GM12891 (cell line): ENCODE measurements around the gene PRPF6.

Experiments
- DNase-seq: peaks from one replicate; pipeline ENCODE4 v3.0.0; 2011; ENCODE audit warnings: low spot score; ENCODE audit not compliant: insufficient read length
- FAIRE-seq: peaks from 2 replicates; lab custom pipeline; 2011; peaks lifted over from hg19 to GRCh38; lab: Jason Lieb, UNC
- PAX5 ChIP-seq: IDR thresholded peaks from 2 replicates; pipeline ENCODE4 v1.6.1; 2011; ENCODE audit warnings: low read length, moderate library complexity, mild to moderate bottlenecking; ENCODE audit not compliant: insufficient read depth, severe bottlenecking
- POLR2A ChIP-seq: IDR thresholded peaks from 2 replicates; pipeline ENCODE4 v1.6.1; 2011; ENCODE audit warnings: low read depth, low read length, control low read depth
- POLR2AphosphoS5 ChIP-seq: IDR thresholded peaks from 2 replicates; pipeline ENCODE4 v1.6.1; 2011; ENCODE audit warnings: low read depth, low read length, control low read depth
- POU2F2 ChIP-seq: IDR thresholded peaks from 2 replicates; pipeline ENCODE4 v1.6.1; 2011; ENCODE audit warnings: low read depth, mild to moderate bottlenecking, control low read depth, low read length, moderate library complexity
- SPI1 ChIP-seq: IDR thresholded peaks from 2 replicates; pipeline ENCODE4 v1.6.1; 2011; ENCODE audit warnings: low read depth, low read length, control low read depth
- TAF1 ChIP-seq: IDR thresholded peaks from 2 replicates; pipeline ENCODE4 v1.6.1; 2011; ENCODE audit warnings: low read depth, low read length, control low read depth

Gene PRPF6

DNA sequence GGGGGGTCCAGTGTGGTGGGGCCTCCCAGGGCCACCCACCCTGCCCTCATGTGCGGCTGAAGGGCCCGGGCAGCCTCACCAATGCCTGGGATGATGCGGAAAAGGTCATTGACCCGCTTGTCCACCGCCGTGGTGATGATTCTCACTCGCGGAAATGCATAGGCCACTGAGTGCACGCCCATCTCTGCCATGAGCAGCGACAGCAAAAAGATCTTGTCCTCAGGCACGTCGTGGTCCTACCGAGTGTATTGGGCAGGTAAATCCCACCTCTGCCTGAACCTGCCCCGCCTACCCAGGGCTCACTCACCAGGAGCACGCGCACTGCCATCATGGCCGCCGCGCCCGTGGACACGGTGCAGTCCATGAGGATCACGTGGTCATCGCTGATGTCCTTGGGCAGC is 40.9 kb upstream of the PRPF6 start:
- TF ChIP-seq PAX5, result no peak
- TF ChIP-seq POLR2AphosphoS5, result no peak
- no peak for TF ChIP-seq POLR2A
- TF ChIP-seq SPI1, result no peak
- no peak for TF ChIP-seq POU2F2
- no peak for TF ChIP-seq TAF1
- FAIRE-seq (no peak), DNase-seq (no peak)

- DNase-seq (no peak), FAIRE-seq (no peak)
- TF ChIP-seq POLR2A (no peak), POU2F2 (no peak), TAF1 (no peak), POLR2AphosphoS5 (no peak), SPI1 (no peak), PAX5 (no peak)
These were observed 40.3 kb upstream of the PRPF6 start for GRCh38 chr20:63940472-63941266.

DNA sequence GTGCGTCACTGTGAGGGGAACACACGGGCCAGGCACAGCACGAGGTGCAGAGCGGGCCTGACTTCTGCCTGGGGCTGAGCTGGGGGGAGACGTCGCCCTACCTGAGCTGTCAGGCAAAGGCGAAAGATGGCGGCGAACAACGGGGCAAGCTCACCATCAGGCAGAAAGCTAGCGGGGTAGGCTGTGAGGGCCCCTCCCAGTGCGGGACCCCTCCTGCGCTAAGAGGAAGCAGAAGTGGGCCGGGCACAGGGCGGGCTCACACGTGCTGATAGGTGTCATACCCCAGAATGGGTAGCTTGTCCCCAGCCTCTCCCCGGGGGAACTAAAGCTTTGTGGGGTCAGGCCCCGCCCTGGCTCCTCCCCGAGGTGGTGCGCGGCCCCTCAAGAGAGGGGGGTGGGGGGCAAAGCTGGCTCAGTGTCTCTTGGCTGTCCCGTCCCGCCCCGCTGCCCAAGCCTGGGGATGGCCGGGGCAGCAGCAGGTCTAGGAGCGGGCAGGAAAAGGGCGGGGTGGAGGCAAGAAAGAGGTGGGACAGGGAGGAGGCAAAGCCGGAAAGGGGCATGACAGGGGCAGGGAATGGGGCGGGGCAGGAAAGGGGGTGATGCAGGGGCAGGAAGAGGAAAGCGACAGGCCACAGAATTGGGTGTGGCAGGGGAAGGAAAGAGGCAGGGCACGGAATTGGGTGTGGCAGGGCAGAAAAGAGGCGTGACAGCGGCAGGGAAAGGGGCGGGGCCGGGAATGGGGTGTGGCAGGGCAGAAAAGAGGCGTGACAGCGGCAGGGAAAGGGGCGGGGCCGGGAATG is 39.5 kb upstream of the PRPF6 start:
- DNase-seq, result peak; percentile 73
- TF ChIP-seq POU2F2 (no peak), PAX5 (no peak), POLR2A (no peak), SPI1 (no peak), TAF1 (no peak), POLR2AphosphoS5 (no peak)
- FAIRE-seq, result peak; percentile 5

DNA sequence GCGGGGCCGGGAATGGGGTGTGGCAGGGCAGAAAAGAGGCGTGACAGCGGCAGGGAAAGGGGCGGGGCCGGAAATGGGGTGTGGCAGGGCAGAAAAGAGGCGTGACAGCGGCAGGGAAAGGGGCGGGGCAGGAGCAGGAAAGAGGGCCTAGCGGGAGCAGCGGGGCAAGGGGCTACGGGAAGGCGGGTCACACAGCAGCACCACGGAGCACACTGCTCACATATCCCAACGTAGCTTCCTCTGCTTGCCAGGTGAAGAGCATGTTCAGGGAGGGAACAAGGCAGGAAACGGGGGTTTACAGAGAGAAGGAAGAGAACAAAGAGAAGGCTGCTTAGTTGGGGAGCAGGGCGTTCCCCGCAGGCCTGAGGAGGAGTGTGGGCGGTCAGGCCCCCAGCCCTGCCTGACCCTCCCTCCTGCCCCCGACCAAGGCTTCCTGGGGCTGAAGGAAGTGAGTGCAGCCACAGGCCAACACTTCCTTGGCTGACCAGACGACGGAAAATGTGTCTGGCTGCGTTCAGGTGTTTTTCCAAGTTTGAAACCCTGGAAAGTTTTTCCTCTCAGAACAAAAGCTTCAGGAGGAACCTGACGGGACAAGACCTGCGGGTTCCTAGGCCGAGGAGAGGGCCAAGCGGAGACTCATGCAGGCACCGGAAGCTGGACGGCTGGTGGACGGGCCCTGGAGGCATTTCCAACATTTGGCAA is 38.5 kb upstream of the PRPF6 start:
- TF ChIP-seq PAX5, result no peak
- TF ChIP-seq TAF1, result no peak
- TF ChIP-seq POLR2AphosphoS5, result 0 out of 2 replicates have a peak, but pooled peaks have one; percentile 28
- TF ChIP-seq POU2F2, result no peak
- peak; percentile 67 for DNase-seq
- FAIRE-seq, result peak; percentile 77

GRCh38 chr20:63942969-63943807 is 37.7 kb upstream of the PRPF6 start:
- no peak for DNase-seq
- no peak for TF ChIP-seq POLR2AphosphoS5
- no peak; the same call in 1 of the 2 replicates for TF ChIP-seq POLR2A
- no peak for TF ChIP-seq TAF1
- no peak for TF ChIP-seq PAX5
- TF ChIP-seq POU2F2, result no peak
- no peak for TF ChIP-seq SPI1
- FAIRE-seq, result no peak

GRCh38 chr20:63943808-63944077 is 37.2 kb upstream of the PRPF6 start:
- FAIRE-seq (no peak), DNase-seq (no peak)
- TF ChIP-seq POU2F2 (no peak), TAF1 (no peak), PAX5 (no peak), POLR2AphosphoS5 (no peak), SPI1 (no peak), POLR2A (no peak)

GRCh38 chr20:63944078-63944941 is 36.6 kb upstream of the PRPF6 start:
- DNase-seq, result no peak
- FAIRE-seq, result no peak
- TF ChIP-seq POLR2AphosphoS5 (no peak), TAF1 (no peak), POU2F2 (no peak), POLR2A (no peak), SPI1 (no peak), PAX5 (no peak)

- TF ChIP-seq POU2F2 (no peak), SPI1 (no peak), PAX5 (no peak), POLR2AphosphoS5 (no peak), POLR2A (no peak), TAF1 (no peak)
- FAIRE-seq, result no peak
- no peak for DNase-seq
These were observed 35.8 kb upstream of the PRPF6 start for GRCh38 chr20:63945031-63945658.
